Nephron (organoid): ENCODE measurements around the gene RBBP5.

Experiments
- H3K27ac Mint-ChIP-seq, 3 experiments: 2 replicates each; pipeline ENCODE4 v1.8.0; 2020; ENCODE audit warnings: mixed read lengths in 3 of 3, mild to moderate bottlenecking in 2 of 3, moderate library complexity in 1 of 3
- H3K27me3 Mint-ChIP-seq: 2 replicates; pipeline ENCODE4 v1.8.0; 2021; ENCODE audit warnings: low read depth, mild to moderate bottlenecking, moderate library complexity, mixed read lengths
- H3K36me3 Mint-ChIP-seq: 2 replicates; pipeline ENCODE4 v1.8.0; 2020; ENCODE audit warnings: low read depth, mixed read lengths
- H3K4me1 Mint-ChIP-seq: 2 replicates; pipeline ENCODE4 v1.8.0; 2020; ENCODE audit warnings: mixed read lengths
- H3K4me3 Mint-ChIP-seq, 3 experiments: 2 replicates each; pipeline ENCODE4 v1.8.0; 2020; ENCODE audit warnings: mild to moderate bottlenecking in 3 of 3, mixed read lengths in 3 of 3, moderate library complexity in 2 of 3
- H3K9me3 Mint-ChIP-seq: 2 replicates; pipeline ENCODE4 v1.8.0; 2020; ENCODE audit warnings: mixed read lengths
- CTCF ChIP-seq, 3 experiments: fragments of 200-600 bp; sonication (generic); IDR thresholded peaks; one replicate each; pipeline ENCODE4 v1.5.0; 2021; ENCODE audit warnings: antibody characterized with exemption in 3 of 3; ENCODE audit not compliant: unreplicated experiment in 3 of 3

The RBBP5 gene

GRCh38 chr1:205075642-205076155 is 46.1 kb downstream of the RBBP5 start:
- TF ChIP-seq CTCF (IDR thresholded peaks at IDR 0.05; ENCODE audit: unreplicated experiment in 3 of 3), result no peak
- H3K4me3 Mint-ChIP-seq, result no peak overlapping the region
- peaks cover under 1% of the 10 kb centered on the region for H3K36me3 Mint-ChIP-seq
- H3K9me3 Mint-ChIP-seq, result no peaks in the 10 kb centered on the region
- peaks cover 3% of the 10 kb centered on the region for H3K27me3 Mint-ChIP-seq
- H3K4me1 Mint-ChIP-seq, result no peaks in the 10 kb centered on the region
- H3K27ac Mint-ChIP-seq, result no peak overlapping the region

GRCh38 chr1:205074513-205074912 is 47.3 kb downstream of the RBBP5 start:
- Mint-ChIP-seq H3K4me3 (no peak overlapping the region), H3K9me3 (no peaks in the 10 kb centered on the region), H3K27ac (no peak overlapping the region), H3K4me1 (no peaks in the 10 kb centered on the region), H3K27me3 (peaks cover 3% of the 10 kb centered on the region), H3K36me3 (no peaks in the 10 kb centered on the region)
- TF ChIP-seq CTCF (IDR thresholded peaks at IDR 0.05; ENCODE audit: unreplicated experiment in 3 of 3), result no peak

GRCh38 chr1:205074084-205074483 is 47.7 kb downstream of the RBBP5 start:
- TF ChIP-seq CTCF (IDR thresholded peaks at IDR 0.05; ENCODE audit: unreplicated experiment in 3 of 3), result no peak
- Mint-ChIP-seq H3K4me3 (no peak overlapping the region), H3K9me3 (no peaks in the 10 kb centered on the region), H3K36me3 (no peaks in the 10 kb centered on the region), H3K27me3 (peaks cover 4% of the 10 kb centered on the region), H3K27ac (no peak overlapping the region), H3K4me1 (peaks cover 1% of the 10 kb centered on the region)

GRCh38 chr1:205073511-205073910 is 48.3 kb downstream of the RBBP5 start:
- Mint-ChIP-seq H3K4me1 (peaks cover 7% of the 10 kb centered on the region), H3K9me3 (no peaks in the 10 kb centered on the region), H3K27me3 (peaks cover 7% of the 10 kb centered on the region), H3K4me3 (no peak overlapping the region), H3K36me3 (no peaks in the 10 kb centered on the region), H3K27ac (no peak overlapping the region)
- no peak for TF ChIP-seq CTCF (IDR thresholded peaks at IDR 0.05; ENCODE audit: unreplicated experiment in 3 of 3)

GRCh38 chr1:205072881-205073280 is 48.9 kb downstream of the RBBP5 start:
- Mint-ChIP-seq H3K36me3 (no peaks in the 10 kb centered on the region), H3K27ac (no peak overlapping the region), H3K4me1 (peaks cover 8% of the 10 kb centered on the region), H3K4me3 (no peak overlapping the region), H3K9me3 (no peaks in the 10 kb centered on the region), H3K27me3 (peaks cover 7% of the 10 kb centered on the region)
- TF ChIP-seq CTCF (IDR thresholded peaks at IDR 0.05; ENCODE audit: unreplicated experiment in 3 of 3), result no peak

GRCh38 chr1:205072286-205072685 is 49.5 kb downstream of the RBBP5 start:
- TF ChIP-seq CTCF (IDR thresholded peaks at IDR 0.05; ENCODE audit: unreplicated experiment in 3 of 3), result no peak
- H3K27ac Mint-ChIP-seq, result no peak overlapping the region
- H3K4me1 Mint-ChIP-seq, result peaks cover 8% of the 10 kb centered on the region
- H3K36me3 Mint-ChIP-seq, result no peaks in the 10 kb centered on the region
- H3K9me3 Mint-ChIP-seq, result no peaks in the 10 kb centered on the region
- no peak overlapping the region for H3K4me3 Mint-ChIP-seq
- peaks cover 7% of the 10 kb centered on the region for H3K27me3 Mint-ChIP-seq
